ENCODE results near the gene CYP24A1. TPM values are rescaled to one million over a fixed set of nuclear protein-coding genes. Genes with fewer than 3 reads are reported as not detected.

Gene CYP24A1
- total RNA-seq, 4 donors from 2014 or later: not detected

DNA sequence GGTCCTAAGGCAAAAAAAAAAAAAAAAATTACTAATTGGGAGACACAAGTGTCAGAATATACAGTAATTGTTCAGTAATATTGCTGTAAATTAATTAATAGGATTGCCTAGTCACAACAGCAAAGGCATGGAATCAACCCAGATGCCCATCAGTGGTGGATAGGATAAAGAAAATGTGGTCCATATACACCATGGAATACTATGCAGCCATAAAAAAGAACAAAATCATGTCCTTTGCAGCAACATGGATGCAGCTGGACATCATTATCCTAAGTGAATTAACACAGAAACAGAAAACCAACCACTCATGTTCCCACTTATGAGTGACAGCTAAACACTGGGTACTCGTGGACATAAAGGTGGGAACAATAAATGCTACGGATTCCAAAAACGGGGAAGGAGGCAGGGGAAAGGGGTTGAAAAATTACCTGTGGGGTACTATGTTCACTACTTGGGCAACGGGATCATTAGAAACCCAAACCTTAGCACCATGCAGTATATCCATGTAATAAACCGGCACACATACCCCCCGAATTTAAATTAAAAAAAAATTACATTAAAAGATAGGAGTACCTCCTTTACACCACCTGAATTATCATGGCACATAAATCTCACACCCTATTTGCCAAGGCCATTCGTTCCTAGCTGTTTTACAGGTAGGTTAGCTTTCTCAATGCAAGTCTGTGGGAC lies 33.4 kb upstream of the CYP24A1 start:
- intact Hi-C loops (cut with DNase I; ENCODE audit: low total_unique reads) (no loop called here), in situ Hi-C loops (cut with MboI; ENCODE audit: low pct_ligation_motif_present in 1 of 4, low pct_unique_long_range_greater_than_20kb in 1 of 4, low sequenced_read_pairs in 3 of 4) (loop anchor here in 3 of 4 donors (10.0 to 25.0 kb wide), 2 partner anchors 102 to 645 kb away; no protein-coding TSS in a partner anchor)
- no peak for DNase-seq
- no peak for TF ChIP-seq POLR2AphosphoS5 (IDR thresholded peaks at IDR 0.05)
- no peak for TF ChIP-seq EP300 (IDR thresholded peaks at IDR 0.05; ENCODE audit: low read depth)
- no peak for TF ChIP-seq POLR2A (IDR thresholded peaks at IDR 0.05)
- TF ChIP-seq, protein P1, sequence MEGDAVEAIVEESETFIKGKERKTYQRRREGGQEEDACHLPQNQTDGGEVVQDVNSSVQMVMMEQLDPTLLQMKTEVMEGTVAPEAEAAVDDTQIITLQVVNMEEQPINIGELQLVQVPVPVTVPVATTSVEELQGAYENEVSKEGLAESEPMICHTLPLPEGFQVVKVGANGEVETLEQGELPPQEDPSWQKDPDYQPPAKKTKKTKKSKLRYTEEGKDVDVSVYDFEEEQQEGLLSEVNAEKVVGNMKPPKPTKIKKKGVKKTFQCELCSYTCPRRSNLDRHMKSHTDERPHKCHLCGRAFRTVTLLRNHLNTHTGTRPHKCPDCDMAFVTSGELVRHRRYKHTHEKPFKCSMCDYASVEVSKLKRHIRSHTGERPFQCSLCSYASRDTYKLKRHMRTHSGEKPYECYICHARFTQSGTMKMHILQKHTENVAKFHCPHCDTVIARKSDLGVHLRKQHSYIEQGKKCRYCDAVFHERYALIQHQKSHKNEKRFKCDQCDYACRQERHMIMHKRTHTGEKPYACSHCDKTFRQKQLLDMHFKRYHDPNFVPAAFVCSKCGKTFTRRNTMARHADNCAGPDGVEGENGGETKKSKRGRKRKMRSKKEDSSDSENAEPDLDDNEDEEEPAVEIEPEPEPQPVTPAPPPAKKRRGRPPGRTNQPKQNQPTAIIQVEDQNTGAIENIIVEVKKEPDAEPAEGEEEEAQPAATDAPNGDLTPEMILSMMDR (IDR thresholded peaks at IDR 0.05): no peak
- Histone ChIP-seq H3K27ac (peak overlapping the region; percentile 91 to 94 (median 92)), H3K27me3 (no peaks in the 10 kb centered on the region), H3K4me1 (peaks cover 0 to 32% (median 16%) of the 10 kb centered on the region in 4 donors), H3K4me3 (peak overlapping the region in 3 of 4 donors; percentile 84 to 97 (median 92)), H3K9me3 (no peaks in the 10 kb centered on the region), H3K36me3 (no peaks in the 10 kb centered on the region)
- WGBS, 2 donors (ENCODE audit: low coverage in 1 of 2): 44 to 46% methylated on average over 5 to 7 of the region's 7 CpGs

DNA sequence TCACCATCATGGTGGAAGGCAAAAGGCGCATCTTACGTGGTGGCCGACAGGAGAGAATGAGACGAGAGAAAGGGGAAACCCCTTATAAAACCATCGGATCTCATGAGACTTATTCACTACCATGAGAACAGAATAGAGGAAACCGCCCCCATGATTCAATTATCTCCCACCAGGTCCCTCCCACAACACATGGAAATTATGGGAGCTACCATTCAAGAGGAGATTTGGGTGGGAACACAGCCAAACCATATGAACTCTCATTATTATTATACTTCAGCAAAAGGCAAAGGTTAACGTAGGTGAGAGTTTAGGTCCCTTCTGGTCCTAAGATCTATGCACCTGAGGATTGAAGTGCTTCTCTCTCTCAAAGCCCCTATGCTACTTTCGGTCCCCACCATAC lies 31.7 kb upstream of the CYP24A1 start:
- in situ Hi-C loops (cut with MboI; ENCODE audit: low pct_ligation_motif_present in 1 of 4, low pct_unique_long_range_greater_than_20kb in 1 of 4, low sequenced_read_pairs in 3 of 4): loop anchor here in 3 of 4 donors (10.0 to 25.0 kb wide), 2 partner anchors 101 to 643 kb away; no protein-coding TSS in a partner anchor
- TF ChIP-seq POLR2A (IDR thresholded peaks at IDR 0.05) (no peak), POLR2AphosphoS5 (IDR thresholded peaks at IDR 0.05) (no peak), EP300 (IDR thresholded peaks at IDR 0.05; ENCODE audit: low read depth) (no peak)
- TF ChIP-seq, protein P1 (IDR thresholded peaks at IDR 0.05): no peak
- H3K4me1 ChIP-seq: peaks cover 0 to 36% (median 16%) of the 10 kb centered on the region in 4 donors
- DNase-seq: no peak
- WGBS, 2 donors (ENCODE audit: low coverage in 1 of 2): 68 to 79% methylated on average over 8 of the region's 8 CpGs
- H3K9me3 ChIP-seq: no peaks in the 10 kb centered on the region
- no peaks in the 10 kb centered on the region for H3K27me3 ChIP-seq
- no peak overlapping the region for H3K4me3 ChIP-seq
- no peaks in the 10 kb centered on the region for H3K36me3 ChIP-seq
- no peak overlapping the region for H3K27ac ChIP-seq
- intact Hi-C loops (cut with DNase I; ENCODE audit: low total_unique reads): no loop called here

GRCh38 chr20:54204481-54204880 lies 30.7 kb upstream of the CYP24A1 start:
- H3K27ac ChIP-seq: peak overlapping the region in 1 of 4 donors; percentile 17
- intact Hi-C loops (cut with DNase I; ENCODE audit: low total_unique reads): no loop called here
- in situ Hi-C loops (cut with MboI; ENCODE audit: low pct_ligation_motif_present in 1 of 4, low pct_unique_long_range_greater_than_20kb in 1 of 4, low sequenced_read_pairs in 3 of 4): loop anchor here in 3 of 4 donors (10.0 to 25.0 kb wide), 2 partner anchors 100 to 642 kb away; no protein-coding TSS in a partner anchor

GRCh38 chr20:54204063-54204462 lies 30.3 kb upstream of the CYP24A1 start:
- Histone ChIP-seq H3K27ac (peak overlapping the region; percentile 17 to 66 (median 52)), H3K36me3 (no peaks in the 10 kb centered on the region), H3K4me1 (peaks cover 0 to 24% (median 12%) of the 10 kb centered on the region in 4 donors), H3K27me3 (no peaks in the 10 kb centered on the region), H3K9me3 (no peaks in the 10 kb centered on the region), H3K4me3 (no peak overlapping the region)
- no peak for TF ChIP-seq EP300 (IDR thresholded peaks at IDR 0.05; ENCODE audit: low read depth)
- WGBS, 2 donors (ENCODE audit: low coverage in 1 of 2): 82% methylated on average over 6 of the region's 6 CpGs; no CpG with 5 or more reads in 1 of the 2 donors
- no peak for DNase-seq
- intact Hi-C loops (cut with DNase I; ENCODE audit: low total_unique reads): no loop called here
- in situ Hi-C loops (cut with MboI; ENCODE audit: low pct_ligation_motif_present in 1 of 4, low pct_unique_long_range_greater_than_20kb in 1 of 4, low sequenced_read_pairs in 3 of 4): loop anchor here in 3 of 4 donors (10.0 to 25.0 kb wide), 2 partner anchors 99 to 642 kb away; no protein-coding TSS in a partner anchor

More at GRCh38 chr20:54204481-54204880, 30.7 kb upstream of the CYP24A1 start:
- H3K27me3 ChIP-seq: no peaks in the 10 kb centered on the region
- no peak for TF ChIP-seq POLR2A (IDR thresholded peaks at IDR 0.05)
- TF ChIP-seq EP300 (IDR thresholded peaks at IDR 0.05; ENCODE audit: low read depth): no peak
- H3K9me3 ChIP-seq: no peaks in the 10 kb centered on the region
- WGBS, 2 donors (ENCODE audit: low coverage in 1 of 2): 88 to 89% methylated on average over 3 to 5 of the region's 5 CpGs
- H3K4me3 ChIP-seq: no peak overlapping the region
- no peak for DNase-seq
- H3K4me1 ChIP-seq: peaks cover 0 to 29% (median 15%) of the 10 kb centered on the region in 4 donors
- no peaks in the 10 kb centered on the region for H3K36me3 ChIP-seq

GRCh38 chr20:54203281-54203680 lies 29.5 kb upstream of the CYP24A1 start:
- no peak for TF ChIP-seq EP300 (IDR thresholded peaks at IDR 0.05; ENCODE audit: low read depth)
- TF ChIP-seq POLR2A (IDR thresholded peaks at IDR 0.05): no peak
- TF ChIP-seq, protein P1 (IDR thresholded peaks at IDR 0.05): no peak
- TF ChIP-seq POLR2AphosphoS5 (IDR thresholded peaks at IDR 0.05): peak in 1 of 3 donors; percentile 40
- H3K9me3 ChIP-seq: no peaks in the 10 kb centered on the region
- H3K36me3 ChIP-seq: no peaks in the 10 kb centered on the region
- H3K27ac ChIP-seq: peak overlapping the region; percentile 39 to 66 (median 52)
- no peak overlapping the region for H3K4me3 ChIP-seq
- H3K4me1 ChIP-seq: peaks cover 0 to 19% (median 6%) of the 10 kb centered on the region in 4 donors
- intact Hi-C loops (cut with DNase I; ENCODE audit: low total_unique reads) (no loop called here), in situ Hi-C loops (cut with MboI; ENCODE audit: low pct_ligation_motif_present in 1 of 4, low pct_unique_long_range_greater_than_20kb in 1 of 4, low sequenced_read_pairs in 3 of 4) (loop anchor here in 3 of 4 donors (10.0 to 25.0 kb wide), 2 partner anchors 98 to 641 kb away; no protein-coding TSS in a partner anchor)
- 32 to 47% methylated on average over 5 of the region's 5 CpGs for WGBS, 2 donors (ENCODE audit: low coverage in 1 of 2)
- DNase-seq: no peak
- H3K27me3 ChIP-seq: no peaks in the 10 kb centered on the region
